ENCODE measurements around the gene ACAA2.
A peak's percentile ranks its signal among the peaks of the same experiment; 100 is the strongest.

ACAA2 gene

DNA sequence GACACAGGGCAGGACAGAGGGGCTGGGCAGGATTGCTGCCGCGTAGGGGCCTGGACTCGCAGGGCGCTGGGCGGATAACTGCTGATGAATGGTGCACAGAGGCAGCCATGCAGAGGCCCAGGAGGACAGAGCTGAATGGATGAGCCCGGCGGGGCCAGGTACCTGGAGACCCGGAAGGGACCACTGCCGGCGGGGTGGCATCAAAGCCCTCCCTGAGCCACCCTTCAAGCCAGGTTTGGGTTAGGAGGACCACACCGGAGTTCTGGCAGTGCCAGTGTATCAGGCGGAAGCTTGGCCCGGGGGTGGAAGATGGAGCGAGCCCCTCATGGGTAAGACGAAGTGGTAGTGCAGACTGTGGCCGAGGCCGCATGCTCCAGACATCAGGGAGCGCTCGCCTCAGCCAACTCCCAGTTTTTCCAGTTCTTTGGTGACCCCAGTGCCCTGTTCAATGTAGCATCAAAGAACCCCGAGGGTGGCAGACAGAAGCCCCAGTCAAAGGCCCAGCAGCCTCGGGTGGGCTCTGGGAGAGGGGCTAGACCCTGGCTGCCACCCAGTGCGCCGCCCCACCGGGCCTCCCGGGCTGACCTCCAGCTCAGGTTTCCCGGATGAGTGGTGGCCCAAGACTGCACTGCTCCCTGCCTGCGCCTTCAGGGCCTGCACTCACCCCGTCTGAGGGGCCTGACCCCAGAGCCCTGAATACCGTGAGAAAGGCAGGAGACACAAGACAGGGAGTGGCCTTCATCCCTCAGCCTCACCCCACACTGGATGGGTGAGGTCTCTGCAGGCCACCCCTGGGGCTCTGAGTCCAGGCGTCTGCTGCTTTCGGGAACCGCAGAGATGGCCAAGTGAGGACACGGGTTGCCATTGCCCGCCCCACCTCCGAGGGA is 50.9 kb downstream of the ACAA2 start:
- no peak for DNase-seq

DNA sequence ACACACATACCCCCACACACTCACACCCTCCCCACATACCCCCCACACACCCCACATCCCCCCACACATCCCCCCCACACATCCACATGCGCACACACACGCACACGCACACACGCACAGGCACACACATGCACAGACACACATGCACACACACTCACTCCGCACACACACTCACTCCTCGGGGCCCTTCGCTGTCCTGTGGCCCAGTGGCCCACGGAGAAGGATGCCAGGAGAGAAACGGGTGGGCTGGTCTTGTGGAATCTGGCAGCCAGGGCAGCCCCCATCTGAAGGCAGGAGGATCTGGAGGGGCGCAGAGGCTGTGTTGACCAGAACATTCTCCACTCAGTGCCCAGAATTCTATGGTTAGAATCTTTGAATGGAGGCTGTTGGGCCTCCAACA is 51.6 kb downstream of the ACAA2 start:
- DNase-seq = no peak

DNA sequence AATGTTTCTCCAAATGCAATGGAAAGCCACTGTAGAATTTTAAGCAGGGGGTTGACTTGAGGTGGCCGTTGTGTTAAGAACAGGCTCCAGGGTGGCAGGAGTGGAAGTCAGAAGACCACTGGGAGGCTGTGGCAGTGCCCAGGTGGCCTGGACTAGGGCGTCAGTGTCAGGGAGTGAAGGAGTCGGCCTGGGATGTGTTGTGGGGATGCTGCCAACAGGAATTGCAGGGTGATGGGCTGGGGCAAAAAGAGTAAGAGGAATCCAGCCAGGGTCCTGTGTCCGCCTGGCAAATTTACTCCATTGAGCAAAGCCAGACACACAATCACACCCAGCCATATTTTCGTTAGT is 55.1 kb downstream of the ACAA2 start:
- DNase-seq = no peak

DNA sequence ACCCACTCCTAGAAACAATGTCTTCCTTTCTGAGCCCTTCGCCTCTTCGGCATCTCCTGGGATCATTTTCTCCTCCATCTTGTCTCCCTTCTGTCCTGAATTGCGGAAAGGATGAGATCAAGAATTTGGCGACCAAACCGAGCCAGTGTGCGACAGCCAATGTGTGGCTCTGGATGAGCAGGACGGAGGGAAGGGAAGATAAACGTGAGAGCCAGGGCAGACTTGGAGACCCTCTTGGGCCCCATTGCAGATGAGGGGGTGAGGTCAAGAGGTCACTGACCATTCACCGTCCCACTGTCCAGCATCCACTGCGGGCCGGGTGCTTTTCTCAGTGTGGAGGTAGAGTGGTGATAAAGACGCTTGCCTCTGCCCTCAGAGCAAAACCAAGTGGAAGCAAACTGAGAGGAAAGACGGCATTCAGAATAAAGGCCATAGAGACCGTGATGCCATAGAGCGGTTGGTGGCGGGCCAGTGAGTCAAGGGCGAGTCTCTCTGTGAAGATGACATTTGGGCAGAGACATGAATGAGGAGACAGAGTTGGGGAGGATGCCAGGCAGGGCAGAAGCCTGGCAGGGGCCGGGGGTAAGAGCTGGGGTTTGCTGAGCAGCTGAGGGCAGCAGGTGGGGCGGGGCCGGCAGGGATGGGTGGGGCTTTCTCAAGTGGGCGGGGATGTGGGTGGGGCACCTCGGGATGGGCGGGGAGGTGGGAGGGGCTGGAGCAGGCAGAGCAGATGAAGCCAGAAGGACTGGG is 55.6 kb downstream of the ACAA2 start:
- DNase-seq = no peak

DNA sequence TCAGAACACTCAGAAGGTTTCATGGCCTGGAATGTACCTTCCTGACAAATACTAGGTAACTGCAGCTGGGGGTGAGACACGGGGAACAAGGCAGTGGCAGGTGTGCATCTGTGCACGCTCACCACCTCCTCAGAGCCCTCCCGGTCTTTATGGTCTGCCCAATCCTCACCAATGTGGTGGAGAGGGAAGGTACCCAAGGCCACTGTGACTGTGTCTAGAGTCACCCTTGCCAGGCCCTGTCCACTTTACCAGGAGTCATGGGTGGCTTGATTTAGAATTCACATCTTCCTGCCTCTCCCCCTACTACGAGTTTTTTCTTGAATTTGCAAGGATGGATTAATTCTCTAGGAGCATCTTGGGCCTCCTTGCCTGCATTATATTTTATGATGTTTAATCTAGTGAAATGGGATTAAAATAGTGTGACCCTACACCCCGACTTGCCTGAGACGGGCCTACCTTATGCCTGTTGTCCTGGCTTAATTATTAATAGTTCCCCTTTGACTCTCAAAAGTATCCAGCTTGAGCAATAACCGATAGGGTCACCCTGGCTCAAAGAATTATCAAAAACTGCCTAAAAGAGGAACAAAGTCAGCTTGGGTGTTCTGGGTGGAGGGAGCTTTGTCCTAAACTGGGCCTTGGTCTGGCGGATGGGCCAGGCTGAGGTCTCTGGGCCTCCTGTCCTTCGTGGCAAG is 56.5 kb downstream of the ACAA2 start:
- DNase-seq = no peak

- no peak for DNase-seq
These were observed 57.2 kb downstream of the ACAA2 start for GRCh38 chr18:49756135-49756534.

GRCh38 chr18:49755489-49755888 is 57.8 kb downstream of the ACAA2 start:
- no peak for DNase-seq

- DNase-seq = no peak
These were observed 58.5 kb downstream of the ACAA2 start for GRCh38 chr18:49754866-49755265.

- no peak for DNase-seq
These were observed 59.7 kb downstream of the ACAA2 start for GRCh38 chr18:49753643-49754042.

DNA sequence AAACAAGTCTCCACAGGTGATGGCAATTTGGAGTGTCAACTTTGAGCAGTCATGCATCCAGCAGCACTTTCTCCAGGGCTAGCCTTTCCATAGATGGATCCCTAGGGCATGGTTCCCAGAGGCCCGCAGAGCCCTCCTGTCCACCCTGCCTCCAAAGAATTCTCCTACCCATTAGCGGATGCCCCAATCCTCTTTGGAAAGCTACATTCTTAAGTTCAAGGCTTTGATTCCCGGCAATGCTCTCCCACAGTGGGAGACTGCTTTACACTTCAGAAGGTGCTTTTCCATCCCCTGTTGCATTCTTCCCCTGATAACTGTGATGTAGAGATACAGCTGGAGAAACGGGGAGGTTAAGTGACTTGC is 61.3 kb downstream of the ACAA2 start:
- no peak for DNase-seq

- peak; percentile 17 for DNase-seq
These were observed 61.8 kb downstream of the ACAA2 start for GRCh38 chr18:49751427-49752094.

GRCh38 chr18:49749563-49749962 is 63.8 kb downstream of the ACAA2 start:
- no peak for DNase-seq

DNA sequence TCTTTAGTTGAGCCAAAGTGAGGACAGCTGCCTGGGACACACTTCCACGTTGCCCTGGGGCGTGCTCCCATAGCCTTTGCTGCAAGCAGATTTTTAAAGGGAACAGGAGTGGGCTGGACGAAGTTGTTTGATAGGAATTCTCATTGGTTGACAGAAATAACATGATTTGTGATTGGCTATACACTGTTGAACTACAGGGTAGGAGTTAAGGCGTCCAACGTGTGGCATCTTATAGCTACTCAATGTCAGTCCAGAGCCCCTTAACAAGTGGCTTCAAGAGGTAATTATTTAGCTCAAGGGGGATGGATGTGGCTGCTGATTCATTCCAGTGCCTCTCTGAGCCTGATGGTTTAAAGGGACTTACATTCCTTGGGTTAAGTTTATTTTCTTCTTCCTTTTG is 65.5 kb downstream of the ACAA2 start:
- peak; percentile 84 for DNase-seq

DNA sequence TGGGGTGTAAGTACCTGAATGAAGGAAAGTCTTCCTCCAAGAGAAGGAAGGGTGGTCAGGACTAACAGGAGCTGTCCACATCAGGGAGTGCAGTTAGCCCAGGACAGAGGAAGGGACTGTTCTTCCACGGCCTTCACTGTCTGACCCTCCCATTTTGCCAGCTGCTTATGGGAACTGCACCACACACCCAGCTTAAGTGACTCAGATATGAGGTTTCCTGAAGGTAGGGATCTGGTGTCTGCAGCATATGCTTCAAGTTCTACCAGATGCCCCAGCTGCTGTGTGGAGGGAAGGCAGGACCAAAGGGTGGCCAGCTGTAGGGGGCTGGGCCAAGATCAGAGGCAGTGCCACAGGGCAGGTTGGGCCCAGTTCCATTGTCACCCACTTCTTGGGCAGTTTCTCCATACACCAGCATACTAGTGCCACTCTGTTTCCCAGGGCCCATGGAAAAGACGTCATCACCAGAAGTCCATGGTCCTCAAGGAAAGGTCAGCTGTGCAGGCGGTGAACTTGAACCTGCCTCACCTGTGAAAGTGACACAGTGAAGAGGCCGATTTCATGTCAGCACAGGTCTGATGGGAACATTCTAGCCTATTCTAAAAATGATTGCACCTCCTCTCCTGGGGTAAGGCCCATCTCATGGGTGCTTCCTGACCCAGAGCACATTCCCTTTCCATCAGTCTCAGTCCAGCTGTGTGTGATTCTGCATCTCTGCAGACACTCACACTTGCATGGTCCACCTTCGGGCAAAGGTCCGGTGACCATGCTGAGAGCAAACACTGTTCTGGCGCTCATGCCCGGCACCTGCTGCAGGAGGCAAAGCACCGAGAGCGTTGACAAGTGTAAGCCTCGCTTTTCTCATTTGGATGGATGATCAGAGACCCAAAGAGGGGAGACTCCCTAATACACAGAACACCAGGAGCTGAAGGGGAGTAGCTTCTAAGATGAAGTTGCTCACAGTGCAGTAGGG is 68.0 kb downstream of the ACAA2 start:
- no peak for DNase-seq

DNA sequence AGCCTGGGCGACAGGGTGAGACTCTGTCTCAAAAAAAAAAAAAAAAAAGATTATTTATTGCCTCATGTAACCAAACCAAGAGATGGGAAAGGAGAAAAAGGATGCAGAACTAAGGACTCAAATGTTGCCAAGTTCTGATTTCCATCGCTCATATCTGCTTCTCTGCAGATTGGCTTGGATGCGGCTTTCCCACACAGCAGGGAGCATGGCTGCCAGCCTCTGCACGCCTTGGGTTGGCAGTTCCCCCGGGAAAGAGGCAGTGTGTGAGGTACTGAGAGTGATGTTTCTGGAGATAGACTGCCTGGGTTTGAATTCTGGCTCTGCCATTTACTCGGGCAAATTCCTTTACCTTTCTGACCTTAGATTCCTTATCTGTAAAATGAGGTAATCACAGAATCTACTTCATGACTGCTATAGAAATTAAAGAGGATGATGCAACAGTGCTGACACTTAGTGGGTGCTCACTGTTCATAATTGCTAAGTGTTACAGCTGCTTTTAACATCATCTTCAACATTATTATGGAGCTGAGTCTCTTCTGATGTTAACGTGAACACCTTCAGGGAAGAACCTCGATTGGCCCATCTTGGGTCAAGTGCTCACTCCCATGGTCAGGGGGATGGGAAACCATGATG is 68.8 kb downstream of the ACAA2 start:
- DNase-seq = peak; percentile 70

- DNase-seq = no peak
These were observed 70.2 kb downstream of the ACAA2 start for GRCh38 chr18:49743117-49743567.

GRCh38 chr18:49742316-49743116 is 70.8 kb downstream of the ACAA2 start:
- no peak for DNase-seq

GRCh38 chr18:49739275-49739674 is 74.1 kb downstream of the ACAA2 start:
- no peak for DNase-seq

GRCh38 chr18:49738721-49739120 is 74.6 kb downstream of the ACAA2 start:
- no peak for DNase-seq

DNA sequence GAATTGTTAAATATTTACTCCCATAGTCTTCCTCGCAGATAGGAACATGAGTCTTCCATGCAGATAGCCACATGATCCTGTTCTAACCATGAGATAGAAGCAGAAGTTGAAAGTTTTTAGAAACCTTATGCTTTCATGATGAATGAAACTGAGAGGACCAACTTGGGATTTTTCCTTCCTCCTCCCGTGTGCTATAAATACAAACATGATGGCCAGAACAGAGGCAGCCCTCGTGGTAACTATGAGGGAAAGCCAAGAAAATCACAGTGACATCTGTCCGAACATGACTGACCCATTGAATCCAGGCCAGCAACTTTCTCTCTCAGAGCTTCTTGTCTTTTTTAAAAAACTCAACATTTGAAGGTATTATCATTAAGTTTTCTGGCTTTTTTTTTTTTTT is 78.5 kb downstream of the ACAA2 start:
- DNase-seq = no peak
